Effector memory CD8-positive, alpha-beta T cell (primary cell): ENCODE results near the gene ARL11.
"Not testable (repeated sequence)": the region's sequence is repeated elsewhere in the genome, so short reads cannot be mapped to it uniquely, and the experiment has no call there.

Source experiments
- ATAC-seq: fragments of 150-1000 bp; cut with Tn5 transposase; replicated peaks from 2 replicates; pipeline ENCODE4 v1.10.0; 2021; ENCODE audit warnings: mild to moderate bottlenecking, moderate library complexity
- DNase-seq, 3 experiments: peaks; one replicate each; pipeline ENCODE4 v3.0.0; 2021
- H3K27ac Mint-ChIP-seq, 2 donors: one replicate each; pipeline ENCODE4 v1.8.0; 2022; ENCODE audit warnings: mild to moderate bottlenecking in 2 of 2, mixed read lengths in 2 of 2, moderate library complexity in 2 of 2
- H3K27me3 Mint-ChIP-seq, 2 donors: one replicate each; pipeline ENCODE4 v1.8.0; 2022; ENCODE audit warnings: mixed read lengths in 2 of 2
- H3K36me3 Mint-ChIP-seq: one replicate; pipeline ENCODE4 v1.8.0; 2022; ENCODE audit warnings: mild to moderate bottlenecking, moderate library complexity, mixed read lengths; ENCODE audit not compliant: insufficient read depth
- H3K4me1 Mint-ChIP-seq, 2 donors: one replicate each; pipeline ENCODE4 v1.8.0; 2022; ENCODE audit warnings: low read depth in 2 of 2, mixed read lengths in 2 of 2
- H3K4me3 Mint-ChIP-seq, 2 donors: one replicate each; pipeline ENCODE4 v1.8.0; 2022; ENCODE audit warnings: mild to moderate bottlenecking in 2 of 2, mixed read lengths in 2 of 2, moderate library complexity in 2 of 2
- H3K9me3 Mint-ChIP-seq, 2 donors: one replicate each; pipeline ENCODE4 v1.8.0; 2022; ENCODE audit warnings: mixed read lengths in 2 of 2
- total RNA-seq, 9 experiments: gene quantifications; one replicate each; lab custom pipeline; 2026; lab: John Stamatoyannopoulos, UW

The ARL11 gene
- total RNA-seq, result 0 to 1.3 (median 0.48) reads per million in 9 experiments

DNA sequence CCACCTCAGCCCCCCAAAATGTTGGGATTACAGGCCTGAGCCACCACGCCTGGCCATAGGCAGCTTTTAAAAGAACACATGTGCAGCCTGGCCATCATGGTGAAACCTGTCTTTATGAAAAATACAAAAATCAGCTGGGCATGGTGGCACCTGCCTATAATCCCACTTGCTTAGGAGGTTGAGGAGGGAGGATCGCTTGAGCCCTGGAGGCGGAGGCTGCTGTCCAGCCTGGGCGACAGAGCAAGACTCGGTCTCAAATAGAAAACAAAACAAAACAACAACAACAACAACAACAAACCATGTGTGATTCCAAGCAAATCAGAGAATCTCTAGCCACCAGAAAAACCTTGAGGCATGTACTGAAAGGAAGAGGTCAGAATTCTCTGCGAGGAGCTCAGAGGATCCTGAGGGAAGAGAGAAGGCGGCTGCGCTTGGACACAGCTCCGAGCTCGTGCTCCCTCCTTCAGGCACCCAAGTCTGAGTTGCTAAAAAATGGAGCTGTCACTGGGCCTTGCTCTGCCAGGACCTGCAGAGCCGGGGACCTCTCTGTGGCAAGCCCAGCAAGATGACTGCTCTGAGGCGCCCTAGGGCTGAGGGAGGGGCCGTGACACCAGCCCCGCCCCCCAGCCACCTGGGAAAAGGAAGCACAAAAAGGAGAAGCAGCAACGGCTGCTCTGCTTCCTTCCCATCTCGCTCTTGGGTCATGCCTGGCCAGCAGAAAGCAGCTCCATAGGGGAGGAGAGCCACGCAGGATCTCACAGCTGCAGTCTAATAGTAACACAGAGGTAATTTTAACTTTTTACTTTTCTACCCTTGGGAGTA lies at the start of gene ARL11:
Gene ARL11 (plus strand): TSS at position 677 of the 822 bp plus-strand sequence. CDS start 1,941 bp downstream, outside the sequence.
- H3K27me3 Mint-ChIP-seq, result no peaks in the 10 kb centered on the region
- DNase-seq (peak in 2 of 3 experiments; percentile 7 to 10), ATAC-seq (peak; percentile 64)
- H3K4me3 Mint-ChIP-seq, result peak within 1 kb of the TSS; percentile 68 to 70
- no peaks in the 10 kb centered on the region for H3K9me3 Mint-ChIP-seq
- H3K4me1 Mint-ChIP-seq, result peaks cover 5 to 8% of the 10 kb centered on the region in 2 donors
- H3K27ac Mint-ChIP-seq, result peak within 1 kb of the TSS in 1 of 2 donors; percentile 59
- H3K36me3 Mint-ChIP-seq, result no peaks in the 10 kb centered on the region

DNA sequence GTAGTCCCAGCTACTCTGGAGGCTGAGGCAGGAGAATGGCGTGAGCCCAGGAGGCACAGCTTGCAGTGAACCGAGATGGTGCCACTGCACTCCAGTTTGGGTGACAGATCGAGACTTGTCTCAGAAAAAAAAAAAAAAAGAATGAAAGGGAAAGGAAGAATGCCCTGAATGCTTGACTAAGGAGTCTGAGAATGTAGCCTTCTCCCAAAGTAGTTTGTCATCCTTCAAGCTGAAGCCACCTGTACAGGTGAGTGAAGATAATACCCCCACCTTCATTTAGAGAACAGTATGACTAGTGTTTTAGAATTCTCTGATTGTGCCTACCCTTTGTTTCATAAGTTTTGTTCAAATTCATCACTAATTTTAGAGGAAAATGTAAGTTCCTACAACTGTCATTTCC lies 48.8 kb upstream of the ARL11 start:
- Mint-ChIP-seq H3K36me3 (peaks cover 10% of the 10 kb centered on the region), H3K27ac (no peak overlapping the region), H3K4me3 (no peak overlapping the region), H3K9me3 (no peaks in the 10 kb centered on the region), H3K4me1 (peaks cover 11 to 29% of the 10 kb centered on the region in 2 donors), H3K27me3 (no peaks in the 10 kb centered on the region)
- no peak for ATAC-seq
- DNase-seq, result no peak

DNA sequence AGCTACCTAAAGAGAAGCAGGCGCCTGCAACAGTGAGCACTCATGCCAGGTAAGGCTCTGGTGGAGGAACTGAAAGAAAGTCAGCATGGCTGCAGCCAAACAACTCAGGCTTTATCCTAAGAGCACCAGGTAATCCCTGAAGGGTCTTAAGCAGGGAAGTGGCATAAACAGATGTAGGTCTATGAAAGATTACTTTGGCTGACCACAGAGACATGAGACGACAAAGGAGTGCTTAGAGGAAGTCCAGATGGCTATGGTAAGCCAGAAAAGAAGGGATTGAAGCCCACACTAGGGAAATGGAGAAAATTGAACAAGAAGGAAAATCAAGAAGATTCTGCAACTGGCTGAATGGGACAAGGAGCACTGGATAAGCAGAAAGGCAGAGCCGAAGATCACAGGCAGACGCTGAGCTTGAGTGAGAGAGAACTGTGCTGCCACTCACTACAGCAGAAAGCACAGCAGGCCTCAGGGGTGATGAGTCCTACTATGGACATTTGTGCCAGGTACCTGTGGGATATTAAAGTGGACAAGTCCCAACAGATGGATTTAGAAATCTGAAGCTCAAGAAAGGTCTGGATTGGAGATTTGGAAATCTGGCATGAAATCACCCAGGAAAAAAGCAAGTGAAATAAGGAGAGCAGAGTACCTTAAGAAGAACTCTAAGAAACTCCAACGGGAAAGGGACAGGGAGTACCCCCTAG lies 47.2 kb upstream of the ARL11 start:
- ATAC-seq (no peak), DNase-seq (no peak)
- H3K27ac Mint-ChIP-seq, result no peak overlapping the region
- peaks cover 7% of the 10 kb centered on the region for H3K36me3 Mint-ChIP-seq
- no peaks in the 10 kb centered on the region for H3K9me3 Mint-ChIP-seq
- H3K27me3 Mint-ChIP-seq, result no peaks in the 10 kb centered on the region
- no peak overlapping the region for H3K4me3 Mint-ChIP-seq
- peaks cover 17 to 24% of the 10 kb centered on the region in 2 donors for H3K4me1 Mint-ChIP-seq

DNA sequence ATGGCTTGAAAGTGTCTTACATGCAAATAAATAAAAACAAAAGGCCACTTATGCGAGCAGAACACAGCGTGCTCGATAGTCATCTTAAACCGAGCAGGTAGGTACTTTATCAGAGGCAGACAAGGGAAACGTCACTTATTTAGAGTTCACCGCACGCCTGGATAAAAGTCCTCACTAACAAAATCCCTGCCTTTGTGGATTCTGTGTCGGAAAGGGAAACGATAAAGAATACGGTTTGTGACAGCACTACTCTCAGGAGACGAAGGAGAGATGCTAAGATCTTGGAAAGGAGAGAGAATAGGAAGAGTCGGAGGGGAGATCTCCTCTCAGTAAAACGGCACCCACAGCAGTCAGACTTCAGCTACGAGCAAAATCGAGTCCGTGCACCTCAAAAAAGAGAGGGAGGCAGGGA lies 43.5 kb upstream of the ARL11 start:
- DNase-seq, result no peak
- Mint-ChIP-seq H3K27ac (peak overlapping the region; percentile 86 to 94), H3K9me3 (no peaks in the 10 kb centered on the region), H3K27me3 (no peaks in the 10 kb centered on the region), H3K4me1 (peaks cover 17 to 24% of the 10 kb centered on the region in 2 donors), H3K4me3 (peak overlapping the region; percentile 82 to 96), H3K36me3 (peaks cover 6% of the 10 kb centered on the region)
- ATAC-seq, result peak; percentile 10

DNA sequence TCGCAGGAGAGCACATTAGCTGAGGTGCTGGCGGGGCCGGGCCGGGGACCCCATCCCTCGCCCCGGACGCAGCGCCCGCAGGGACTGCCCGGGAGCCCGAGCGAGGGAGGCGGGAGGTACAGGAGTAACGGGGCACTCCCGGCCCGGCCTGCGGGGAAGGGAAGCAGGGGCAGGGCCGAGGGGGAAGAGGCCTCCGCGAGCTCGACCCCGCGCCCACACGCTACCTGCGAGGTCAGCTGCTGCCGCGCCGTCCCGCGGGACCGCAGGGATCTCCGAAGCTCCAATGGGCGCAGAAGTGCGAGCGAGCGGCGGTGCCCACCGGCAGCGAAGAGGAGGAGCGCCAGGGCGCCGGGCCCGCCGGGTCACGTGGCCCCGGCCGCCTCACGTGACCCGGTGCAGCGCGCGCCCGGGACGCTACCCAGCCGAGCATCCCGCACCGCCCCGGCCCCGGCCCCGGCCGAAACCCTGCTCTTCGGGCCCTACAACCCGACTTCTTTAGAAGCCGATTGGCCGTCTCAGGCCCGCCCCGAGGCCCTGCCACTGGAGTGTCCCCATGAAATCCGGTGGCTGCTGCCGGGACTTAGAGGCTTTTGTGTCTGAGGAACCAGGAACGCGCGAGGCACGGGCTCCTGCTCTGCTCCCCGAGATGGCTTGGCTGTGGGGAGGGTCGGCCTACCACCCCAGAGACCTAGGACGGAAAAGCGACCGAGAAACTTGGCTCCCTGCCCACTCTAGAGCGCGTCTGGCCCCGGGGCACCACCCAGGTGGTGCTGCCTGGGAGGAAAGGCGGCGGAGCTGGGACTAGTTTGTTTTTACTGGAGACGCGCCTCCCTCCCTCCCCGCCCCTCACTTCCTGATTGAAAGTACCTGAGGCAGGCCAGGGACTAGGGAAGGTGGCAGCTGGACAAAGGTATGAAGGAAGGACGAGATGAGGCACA lies 42.8 kb upstream of the ARL11 start, which contains the start of gene RCBTB1:
Gene RCBTB1 (minus strand): TSS at position 339 of the 938 bp plus-strand sequence. CDS start 18,279 bp downstream, outside the sequence.
- Mint-ChIP-seq H3K4me1 (peaks cover 17 to 24% of the 10 kb centered on the region in 2 donors), H3K27me3 (no peaks in the 10 kb centered on the region), H3K36me3 (no peaks in the 10 kb centered on the region), H3K27ac (peak within 1 kb of the TSS; percentile 86 to 94), H3K4me3 (peak within 1 kb of the TSS; percentile 82 to 96), H3K9me3 (no peaks in the 10 kb centered on the region)
- ATAC-seq, result peak; percentile 94
- peak; percentile 55 to 66 (median 59) for DNase-seq

DNA sequence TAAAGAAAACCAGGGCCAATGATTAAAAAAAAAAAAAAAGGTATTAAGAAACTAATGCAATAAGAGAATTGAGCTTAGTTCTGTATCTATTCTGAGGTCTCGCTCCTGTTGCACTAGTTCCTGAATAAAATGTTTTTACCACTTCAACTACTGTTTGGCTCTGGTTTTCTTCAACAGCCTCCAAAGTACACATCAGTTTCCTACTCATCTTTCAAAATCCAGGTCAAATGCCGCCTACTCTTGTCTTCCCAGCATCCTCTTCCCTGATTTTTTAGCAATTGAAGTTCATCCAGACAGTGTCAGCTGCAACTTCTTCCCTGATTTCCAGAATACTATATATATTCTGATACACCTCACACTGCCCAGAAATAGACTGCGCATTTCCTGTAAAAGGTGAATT lies 41.6 kb upstream of the ARL11 start:
- H3K36me3 Mint-ChIP-seq, result no peaks in the 10 kb centered on the region
- ATAC-seq, result no peak
- H3K4me3 Mint-ChIP-seq, result peak overlapping the region; percentile 82 to 96
- H3K4me1 Mint-ChIP-seq, result peaks cover 9 to 15% of the 10 kb centered on the region in 2 donors
- DNase-seq, result no peak
- no peaks in the 10 kb centered on the region for H3K27me3 Mint-ChIP-seq
- H3K9me3 Mint-ChIP-seq, result no peaks in the 10 kb centered on the region
- H3K27ac Mint-ChIP-seq, result no peak overlapping the region

DNA sequence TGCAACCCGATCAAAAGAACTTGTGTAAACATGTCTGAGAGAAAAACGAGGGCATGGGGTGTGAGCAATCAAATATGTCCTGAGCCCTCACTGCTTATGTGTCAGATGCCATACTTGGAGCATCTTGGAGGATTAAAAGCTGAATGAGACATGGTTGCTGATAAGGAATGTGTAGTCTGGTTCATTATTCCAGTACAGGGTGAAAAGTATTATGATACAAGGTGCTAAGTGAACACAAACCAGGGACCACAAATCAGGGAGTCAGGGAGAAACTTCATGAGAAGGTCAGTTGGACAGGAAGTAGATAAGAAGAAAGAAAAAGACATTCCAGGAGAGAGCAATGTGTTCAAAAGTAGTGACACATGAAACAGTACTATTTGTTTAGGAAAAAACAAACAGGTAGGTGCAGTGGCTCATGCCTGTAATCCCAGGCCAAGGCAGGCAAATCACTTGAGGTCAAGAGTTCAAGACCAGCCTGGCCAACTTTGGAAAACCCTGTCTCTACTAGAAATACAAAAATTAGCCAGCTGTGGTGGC lies 40.9 kb upstream of the ARL11 start:
- Mint-ChIP-seq H3K27ac (no peak overlapping the region), H3K4me1 (peaks cover 9 to 13% of the 10 kb centered on the region in 2 donors), H3K9me3 (no peaks in the 10 kb centered on the region), H3K27me3 (no peaks in the 10 kb centered on the region), H3K4me3 (no peak overlapping the region), H3K36me3 (no peaks in the 10 kb centered on the region)
- ATAC-seq (no peak), DNase-seq (no peak)

DNA sequence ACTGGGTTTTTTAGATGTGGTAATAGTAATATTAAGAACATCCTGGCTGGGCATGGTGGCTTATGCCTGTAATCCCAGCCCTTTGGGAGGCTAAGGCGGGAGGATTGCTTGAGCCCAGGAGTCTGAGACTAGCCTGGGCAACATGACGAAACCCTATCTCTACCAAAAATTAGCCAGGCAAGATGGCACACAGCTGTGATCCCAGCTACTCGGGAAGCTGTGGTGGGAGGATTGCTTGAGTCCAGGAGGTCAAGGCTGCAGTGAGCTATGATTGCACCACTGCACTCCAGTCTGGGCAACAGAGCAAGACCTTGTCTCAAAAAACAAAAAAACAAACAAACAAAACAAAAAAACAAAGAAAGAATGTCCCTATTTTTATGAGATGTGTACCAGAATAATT lies 37.6 kb upstream of the ARL11 start:
- not testable (repeated sequence) for H3K27me3 Mint-ChIP-seq, H3K9me3 Mint-ChIP-seq, H3K4me1 Mint-ChIP-seq, H3K4me3 Mint-ChIP-seq, H3K36me3 Mint-ChIP-seq, ATAC-seq, DNase-seq, H3K27ac Mint-ChIP-seq

DNA sequence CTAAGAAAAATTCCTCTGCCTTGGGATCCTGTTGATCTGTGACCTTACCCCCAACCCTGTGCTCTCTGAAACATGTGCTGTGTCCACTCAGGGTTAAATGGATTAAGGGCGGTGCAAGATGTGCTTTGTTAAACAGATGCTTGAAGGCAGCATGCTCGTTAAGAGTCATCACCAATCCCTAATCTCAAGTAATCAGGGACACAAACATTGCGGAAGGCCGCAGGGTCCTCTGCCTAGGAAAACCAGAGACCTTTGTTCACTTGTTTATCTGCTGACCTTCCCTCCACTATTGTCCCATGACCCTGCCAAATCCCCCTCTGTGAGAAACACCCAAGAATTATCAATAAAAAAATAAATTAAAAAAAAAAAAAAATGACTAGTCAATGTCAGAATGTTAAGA lies 34.4 kb upstream of the ARL11 start:
- ATAC-seq, DNase-seq, H3K27me3 Mint-ChIP-seq, H3K4me3 Mint-ChIP-seq, H3K9me3 Mint-ChIP-seq, H3K4me1 Mint-ChIP-seq, H3K36me3 Mint-ChIP-seq, H3K27ac Mint-ChIP-seq: not testable (repeated sequence)

DNA sequence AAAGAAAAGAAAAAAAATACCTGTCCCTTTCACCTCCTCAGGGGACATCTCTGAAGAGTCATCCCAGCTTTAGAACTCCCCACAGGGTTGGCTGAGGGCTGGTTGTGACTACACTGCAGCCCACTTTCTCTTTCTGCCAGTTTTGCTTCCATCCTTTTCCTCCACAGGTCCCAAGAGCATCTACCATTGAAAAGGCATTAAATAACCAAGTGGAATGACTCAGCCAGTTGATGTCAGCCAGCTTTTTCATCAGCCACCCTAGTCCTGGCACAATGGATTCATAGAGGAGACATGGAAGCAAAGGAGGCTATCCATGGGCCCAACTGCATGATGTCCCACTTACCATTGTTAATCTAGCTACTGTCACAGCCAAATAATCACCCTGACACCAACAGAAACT lies 33.7 kb upstream of the ARL11 start:
- no peak overlapping the region for H3K27ac Mint-ChIP-seq
- peaks cover 0 to 6% of the 10 kb centered on the region in 2 donors for H3K27me3 Mint-ChIP-seq
- no peaks in the 10 kb centered on the region for H3K36me3 Mint-ChIP-seq
- ATAC-seq (no peak), DNase-seq (no peak)
- no peak overlapping the region for H3K4me3 Mint-ChIP-seq
- peaks cover 0 to 4% of the 10 kb centered on the region in 2 donors for H3K4me1 Mint-ChIP-seq
- no peaks in the 10 kb centered on the region for H3K9me3 Mint-ChIP-seq

DNA sequence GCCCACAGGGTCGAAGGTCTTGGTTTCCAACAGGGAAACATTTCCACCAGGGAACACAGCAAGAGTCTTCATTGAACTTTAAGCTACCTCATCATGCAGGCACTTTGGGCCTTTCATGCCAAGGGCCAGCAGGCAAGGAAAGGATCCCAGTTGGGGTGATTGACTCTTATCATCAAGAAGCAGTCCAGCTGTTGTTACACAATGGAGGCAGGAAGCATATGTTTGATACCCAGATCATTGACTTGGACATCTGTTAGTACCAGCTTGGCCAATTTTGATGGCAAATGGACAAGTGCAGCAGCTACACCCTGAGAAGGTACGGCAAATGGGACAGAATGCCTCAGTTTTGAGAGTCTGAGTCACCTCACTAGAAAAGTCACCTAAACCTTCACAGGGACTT lies 32.1 kb upstream of the ARL11 start:
- H3K9me3 Mint-ChIP-seq, result no peaks in the 10 kb centered on the region

DNA sequence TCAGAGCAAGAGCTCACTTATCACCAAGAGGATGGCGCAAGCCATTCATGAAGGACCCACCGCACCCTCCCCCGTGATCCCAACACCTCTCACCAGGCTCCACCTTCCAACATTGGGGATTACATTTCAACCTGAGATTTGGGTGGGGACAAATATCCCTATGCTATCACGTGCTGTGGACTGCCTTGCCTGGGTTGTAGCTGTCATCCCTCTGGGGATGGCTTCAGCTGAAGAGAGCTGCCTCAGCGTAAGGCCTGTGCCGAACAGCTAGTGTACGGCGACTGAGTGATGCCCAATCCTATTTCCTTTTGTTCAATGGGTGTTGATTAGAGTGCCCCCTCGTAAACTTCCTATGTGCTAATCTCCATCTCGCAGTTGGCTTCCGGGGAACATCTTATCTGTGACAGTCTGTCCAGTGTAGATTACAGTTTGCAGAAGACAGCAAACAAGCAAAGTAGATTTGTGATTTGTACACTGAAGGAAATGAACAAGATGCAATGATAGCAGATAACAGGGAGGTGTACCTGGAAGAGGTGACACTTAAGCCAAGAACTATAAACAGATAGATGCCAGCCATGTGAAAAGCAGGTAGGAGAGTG lies 31.2 kb upstream of the ARL11 start:
- Mint-ChIP-seq H3K27ac (no peak overlapping the region), H3K4me3 (no peak overlapping the region)
- no peak for ATAC-seq

More for the DNA sequence above, 32.1 kb upstream of the ARL11 start:
- no peak for ATAC-seq
- no peak for DNase-seq
- Mint-ChIP-seq H3K4me1 (peaks cover 0 to 4% of the 10 kb centered on the region in 2 donors), H3K4me3 (no peak overlapping the region), H3K27me3 (peaks cover 0 to 6% of the 10 kb centered on the region in 2 donors), H3K27ac (no peak overlapping the region), H3K36me3 (no peaks in the 10 kb centered on the region)

More for the DNA sequence above, 31.2 kb upstream of the ARL11 start:
- no peak for DNase-seq
- no peaks in the 10 kb centered on the region for H3K36me3 Mint-ChIP-seq
- no peaks in the 10 kb centered on the region for H3K9me3 Mint-ChIP-seq
- H3K4me1 Mint-ChIP-seq, result peaks cover 0 to 4% of the 10 kb centered on the region in 2 donors
- H3K27me3 Mint-ChIP-seq, result peaks cover 0 to 6% of the 10 kb centered on the region in 2 donors
